ENCODE data around the gene CCSER1. TPM values are rescaled to one million over a fixed set of nuclear protein-coding genes. Genes with fewer than 3 reads are reported as not detected.

CCSER1 gene
- total and polyA plus RNA-seq, 9 donors = 0.21 to 8.3 (median 3.2) TPM

DNA sequence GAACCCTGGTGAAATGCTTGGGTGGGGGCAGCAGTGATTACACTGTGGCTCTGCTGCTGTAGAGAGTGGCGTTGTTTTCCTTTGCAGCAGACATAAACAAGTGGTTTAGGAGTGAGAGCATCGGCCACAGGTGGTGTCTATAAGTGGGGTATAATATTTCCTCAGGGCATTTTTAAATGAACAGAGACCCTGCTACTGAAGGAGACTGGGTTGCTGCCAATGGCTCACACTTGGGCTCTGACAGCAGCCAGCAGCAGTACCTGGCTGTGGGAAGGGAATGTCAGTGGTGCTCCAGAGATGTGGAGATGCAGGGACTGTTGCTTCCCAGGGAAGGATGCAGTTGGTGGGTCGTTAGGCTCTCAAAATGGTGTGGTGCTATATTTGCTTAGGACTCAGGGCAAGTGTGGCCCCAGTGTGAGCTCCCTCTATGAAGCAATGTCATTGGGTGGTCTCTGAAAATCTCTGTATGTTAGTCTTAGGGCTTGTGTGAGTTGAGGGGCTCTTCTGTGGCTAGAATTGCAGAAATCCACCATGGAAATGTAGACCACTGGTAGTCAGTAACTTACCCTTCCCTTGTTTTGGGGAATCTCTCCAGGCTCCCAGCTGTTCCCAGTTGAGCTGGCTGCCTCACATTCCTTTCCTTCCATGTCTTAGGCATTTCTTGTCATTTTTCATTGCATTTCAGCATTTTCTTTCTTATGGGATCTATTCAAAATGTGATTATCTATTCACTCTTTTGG lies 1153.5 kb downstream of the CCSER1 start:
- no peaks in the 10 kb centered on the region for H3K9me3 ChIP-seq
- TF ChIP-seq, protein P1, sequence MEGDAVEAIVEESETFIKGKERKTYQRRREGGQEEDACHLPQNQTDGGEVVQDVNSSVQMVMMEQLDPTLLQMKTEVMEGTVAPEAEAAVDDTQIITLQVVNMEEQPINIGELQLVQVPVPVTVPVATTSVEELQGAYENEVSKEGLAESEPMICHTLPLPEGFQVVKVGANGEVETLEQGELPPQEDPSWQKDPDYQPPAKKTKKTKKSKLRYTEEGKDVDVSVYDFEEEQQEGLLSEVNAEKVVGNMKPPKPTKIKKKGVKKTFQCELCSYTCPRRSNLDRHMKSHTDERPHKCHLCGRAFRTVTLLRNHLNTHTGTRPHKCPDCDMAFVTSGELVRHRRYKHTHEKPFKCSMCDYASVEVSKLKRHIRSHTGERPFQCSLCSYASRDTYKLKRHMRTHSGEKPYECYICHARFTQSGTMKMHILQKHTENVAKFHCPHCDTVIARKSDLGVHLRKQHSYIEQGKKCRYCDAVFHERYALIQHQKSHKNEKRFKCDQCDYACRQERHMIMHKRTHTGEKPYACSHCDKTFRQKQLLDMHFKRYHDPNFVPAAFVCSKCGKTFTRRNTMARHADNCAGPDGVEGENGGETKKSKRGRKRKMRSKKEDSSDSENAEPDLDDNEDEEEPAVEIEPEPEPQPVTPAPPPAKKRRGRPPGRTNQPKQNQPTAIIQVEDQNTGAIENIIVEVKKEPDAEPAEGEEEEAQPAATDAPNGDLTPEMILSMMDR (IDR thresholded peaks at IDR 0.05) = no peak
- TF ChIP-seq EP300 (IDR thresholded peaks at IDR 0.05) = no peak
- 64 to 89% (median 72%) methylated on average over 3 of the region's 3 CpGs for WGBS, 3 donors
- H3K36me3 ChIP-seq = no peaks in the 10 kb centered on the region
- H3K27me3 ChIP-seq = no peaks in the 10 kb centered on the region
- H3K4me3 ChIP-seq = no peak overlapping the region
- no peak for DNase-seq
- H3K4me1 ChIP-seq (ENCODE audit: insufficient read depth) = no peaks in the 10 kb centered on the region
- H3K27ac ChIP-seq = no peak overlapping the region
- intact Hi-C loops (cut with DNase I) = no loop called here

DNA sequence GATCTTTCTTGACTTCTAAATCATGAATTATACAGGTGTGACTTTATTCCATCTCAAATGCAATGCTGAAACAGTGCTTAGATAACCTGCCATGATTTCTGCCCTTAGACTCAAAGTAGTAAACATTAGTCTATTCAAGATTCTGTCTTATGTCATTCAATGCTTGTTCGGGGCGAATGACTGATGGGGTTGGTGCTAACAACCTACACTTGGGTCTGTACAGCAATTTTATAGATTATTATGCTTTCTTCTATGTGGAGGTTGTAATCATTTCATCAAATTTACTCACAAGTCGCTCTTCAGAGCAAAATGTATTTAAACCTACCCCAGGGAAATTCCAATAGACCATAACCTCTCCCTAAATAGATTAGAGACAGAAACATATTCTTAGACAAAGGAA lies 1155.0 kb downstream of the CCSER1 start:
- TF ChIP-seq, protein P1 (IDR thresholded peaks at IDR 0.05) = no peak
- no peak for TF ChIP-seq EP300 (IDR thresholded peaks at IDR 0.05)
- TF ChIP-seq POLR2A (IDR thresholded peaks at IDR 0.05) = no peak
- no peak for DNase-seq
- Histone ChIP-seq H3K27me3 (no peaks in the 10 kb centered on the region), H3K4me3 (no peak overlapping the region), H3K9me3 (no peaks in the 10 kb centered on the region), H3K36me3 (no peaks in the 10 kb centered on the region), H3K27ac (no peak overlapping the region), H3K4me1 (ENCODE audit: insufficient read depth) (no peaks in the 10 kb centered on the region)
- intact Hi-C loops (cut with DNase I) = no loop called here
- WGBS, 3 donors = 90 to 92% (median 91%) methylated on average over 3 of the region's 3 CpGs

DNA sequence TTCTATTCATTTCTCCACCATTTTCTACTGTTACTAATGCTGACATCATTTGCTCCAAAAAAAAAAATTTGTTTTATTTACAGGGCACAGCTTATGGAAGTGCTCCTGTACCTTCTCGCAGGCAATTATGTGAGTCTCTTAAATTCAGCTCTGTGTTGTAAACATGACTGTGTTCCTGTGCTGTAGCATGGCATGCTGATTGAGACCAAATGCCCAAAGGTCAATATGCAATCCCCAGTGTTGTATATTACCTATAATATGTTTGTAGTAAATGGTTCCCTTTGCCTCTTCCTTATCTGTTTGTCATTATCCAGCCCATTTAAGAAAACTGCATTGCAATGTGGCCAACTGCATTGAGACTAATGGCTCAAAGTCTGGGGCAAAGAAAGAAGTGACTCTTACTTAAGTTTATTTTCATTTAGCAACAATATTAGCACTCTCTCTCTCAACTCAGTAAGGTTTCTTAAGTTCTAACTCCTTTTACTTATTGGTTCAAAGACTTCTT lies 1156.6 kb downstream of the CCSER1 start:
- TF ChIP-seq, protein P1 (IDR thresholded peaks at IDR 0.05) = no peak
- TF ChIP-seq POLR2A (IDR thresholded peaks at IDR 0.05) (no peak), EP300 (IDR thresholded peaks at IDR 0.05) (no peak)
- Histone ChIP-seq H3K9me3 (no peaks in the 10 kb centered on the region), H3K4me1 (ENCODE audit: insufficient read depth) (no peaks in the 10 kb centered on the region), H3K27ac (no peak overlapping the region), H3K27me3 (no peaks in the 10 kb centered on the region), H3K4me3 (no peak overlapping the region), H3K36me3 (no peaks in the 10 kb centered on the region)
- WGBS, 3 donors = 92 to 99% (median 95%) methylated on average over 1 of the region's 1 CpG
- DNase-seq = no peak
- intact Hi-C loops (cut with DNase I) = no loop called here

DNA sequence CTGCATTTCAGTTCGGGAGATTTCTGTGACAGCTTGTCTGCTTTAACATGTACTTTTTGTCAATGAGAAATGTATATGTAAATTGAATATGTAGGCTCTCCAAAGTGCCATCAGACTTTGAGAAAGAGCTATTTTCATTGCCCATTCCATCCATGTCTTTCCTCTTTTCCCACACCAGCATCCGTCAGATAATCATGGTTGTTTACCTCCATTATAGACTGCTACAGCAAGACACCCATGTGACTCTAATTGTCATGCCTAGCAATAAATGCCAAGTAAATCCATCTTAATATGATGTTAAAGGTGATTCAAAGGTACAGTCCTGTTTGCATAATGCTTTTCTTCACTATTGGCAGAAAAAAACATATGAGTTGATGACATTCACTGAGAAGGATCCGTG lies 1157.3 kb downstream of the CCSER1 start:
- Histone ChIP-seq H3K27ac (no peak overlapping the region), H3K4me3 (no peak overlapping the region), H3K27me3 (no peaks in the 10 kb centered on the region), H3K9me3 (no peaks in the 10 kb centered on the region), H3K4me1 (ENCODE audit: insufficient read depth) (no peaks in the 10 kb centered on the region), H3K36me3 (no peaks in the 10 kb centered on the region)
- TF ChIP-seq EP300 (IDR thresholded peaks at IDR 0.05) (no peak), POLR2A (IDR thresholded peaks at IDR 0.05) (no peak)
- TF ChIP-seq, protein P1 (IDR thresholded peaks at IDR 0.05) = no peak
- WGBS, 3 donors = 90 to 94% (median 91%) methylated on average over 3 of the region's 3 CpGs
- DNase-seq = no peak
- intact Hi-C loops (cut with DNase I) = no loop called here
